Endothelial cell of umbilical vein (primary cell): ENCODE data around the gene C1QBP. TPM values are rescaled to one million over a fixed set of nuclear protein-coding genes. Genes with fewer than 3 reads are reported as not detected.

Experiments used
- BruUV-seq: library from RNA; stranded (reverse); fragments of 400-500 nt; replicated peaks from 2 replicates; lab custom pipeline; 2021; lab: Mats Ljungman, UMichigan
- CTCF ChIA-PET: fragments of 300-600, 350-600 bp; sonication (Branson Sonifier 250); formaldehyde crosslinking; loops from one replicate; lab custom pipeline; 2021; ENCODE audit warnings: antibody characterized with exemption, inconsistent platforms; lab: Charles Lee
- POLR2A ChIA-PET: fragments of 300-600, 350-600 bp; sonication (Branson Sonifier 250); formaldehyde crosslinking; loops from one replicate; lab custom pipeline; 2021; ENCODE audit warnings: antibody characterized with exemption, inconsistent platforms; lab: Charles Lee
- DNase-seq: peaks from one replicate; pipeline ENCODE4 v3.0.0-alpha.2; 2011; ENCODE audit warnings: low read depth, low spot score
- FAIRE-seq: peaks from 2 replicates; lab custom pipeline; 2011; peaks lifted over from hg19 to GRCh38; lab: Jason Lieb, UNC
- H2AFZ ChIP-seq: 2 replicates; pipeline ENCODE4 v1.6.0; 2012; ENCODE audit warnings: low read depth, low read length, control low read depth, inconsistent platforms
- H3K27ac ChIP-seq: 2 replicates; pipeline ENCODE4 v1.5.1; 2011; ENCODE audit warnings: low read depth, mild to moderate bottlenecking, control low read depth, low read length, moderate library complexity; ENCODE audit not compliant: insufficient read depth
- H3K27me3 ChIP-seq, 2 experiments: 2 replicates each; pipeline versions ENCODE4 v1.6.0 to v1.6.1; 2011; ENCODE audit warnings: low read length in 2 of 2, mixed read lengths in 1 of 2; ENCODE audit not compliant: control insufficient read depth in 2 of 2, insufficient read depth in 2 of 2
- H3K36me3 ChIP-seq, 2 experiments: 2 replicates in 1 of 2; 3 replicates in 1 of 2; pipeline ENCODE4 v1.5.1; 2011; ENCODE audit warnings: low read length in 2 of 2, mild to moderate bottlenecking in 1 of 2, moderate library complexity in 1 of 2; ENCODE audit not compliant: control insufficient read depth in 2 of 2, insufficient read depth in 2 of 2; ENCODE audit errors: extremely low read depth in 1 of 2
- H3K4me1 ChIP-seq: 3 replicates; pipeline ENCODE4 v1.5.1; 2011; ENCODE audit warnings: mild to moderate bottlenecking, low read length; ENCODE audit not compliant: control insufficient read depth, insufficient read depth; ENCODE audit errors: extremely low read depth
- H3K4me2 ChIP-seq: 2 replicates; pipeline ENCODE4 v1.6.1; 2011; ENCODE audit warnings: low read length, control low read depth, mixed read lengths; ENCODE audit not compliant: insufficient read depth
- H3K4me3 ChIP-seq, 3 experiments: fragments of 200-600 bp in 1 of 3; sonication (generic), shearing (Covaris generic) in 1 of 3; replicated peaks in 1 of 3; 2 replicates each; pipeline ENCODE4 v1.5.1; 2011 to 2016; ENCODE audit warnings: control low read depth in 3 of 3, low read length in 3 of 3, mild to moderate bottlenecking in 2 of 3, inconsistent platforms in 1 of 3, low read depth in 1 of 3, moderate library complexity in 1 of 3; ENCODE audit not compliant: insufficient read depth in 1 of 3
- H3K79me2 ChIP-seq: 2 replicates; pipeline ENCODE4 v1.6.0; 2012; ENCODE audit warnings: low read length, inconsistent platforms; ENCODE audit not compliant: control insufficient read depth, insufficient read depth
- H3K9ac ChIP-seq: replicated peaks from 2 replicates; pipeline ENCODE3; 2011; ENCODE audit warnings: low read length, control low read depth; ENCODE audit not compliant: insufficient read depth; ENCODE audit errors: extremely low read depth
- H3K9me1 ChIP-seq: replicated peaks from 3 replicates; pipeline ENCODE4 v1.6.0; 2011; ENCODE audit warnings: mild to moderate bottlenecking, low read length; ENCODE audit not compliant: control insufficient read depth, insufficient read depth; ENCODE audit errors: extremely low read depth
- H3K9me3 ChIP-seq: replicated peaks from 2 replicates; pipeline ENCODE4 v1.5.1; 2012; ENCODE audit warnings: low read length, inconsistent platforms; ENCODE audit not compliant: control insufficient read depth, insufficient read depth
- H4K20me1 ChIP-seq: replicated peaks from 2 replicates; pipeline ENCODE3; 2011; ENCODE audit warnings: mild to moderate bottlenecking, low read length; ENCODE audit not compliant: control insufficient read depth, insufficient read depth; ENCODE audit errors: extremely low read depth
- FOS ChIP-seq: IDR thresholded peaks from 2 replicates; pipeline ENCODE4 v1.6.1; 2011; ENCODE audit warnings: mild to moderate bottlenecking, low read length, moderate library complexity, borderline replicate concordance; ENCODE audit not compliant: insufficient read depth
- GATA2 ChIP-seq: IDR thresholded peaks from 2 replicates; pipeline ENCODE4 v1.7.0; 2011; ENCODE audit warnings: low read depth, mild to moderate bottlenecking, moderate library complexity, mixed read lengths, low read length; ENCODE audit not compliant: insufficient read length, insufficient read depth
- JUN ChIP-seq: IDR thresholded peaks from 2 replicates; pipeline ENCODE4 v1.6.1; 2011; ENCODE audit warnings: borderline replicate concordance, low read depth; ENCODE audit not compliant: insufficient read length, insufficient read depth
- MAX ChIP-seq: IDR thresholded peaks from 2 replicates; pipeline ENCODE4 v1.6.1; 2011; ENCODE audit not compliant: insufficient read depth, insufficient read length
- MYC ChIP-seq: IDR thresholded peaks from one replicate; pipeline ENCODE4 v1.6.1; 2011; ENCODE audit warnings: mild to moderate bottlenecking, low read depth, low read length
- POLR2A ChIP-seq: IDR thresholded peaks from 2 replicates; pipeline ENCODE4 v1.6.1; 2012; ENCODE audit warnings: low read depth, mild to moderate bottlenecking, control low read depth, low read length
- POLR2AphosphoS5 ChIP-seq: IDR thresholded peaks from 2 replicates; pipeline ENCODE4 v1.6.1; 2012; ENCODE audit warnings: low read depth, mild to moderate bottlenecking, control low read depth, low read length, moderate library complexity; ENCODE audit not compliant: insufficient read depth
- dilution Hi-C: fragments of 300-500 bp; cut with MboI; formaldehyde crosslinking; loops from one replicate; pipeline ENCODE4 v1.15.0; 2019; ENCODE audit warnings: low sequenced_read_pairs; ENCODE audit not compliant: extremely low pct_ligation_motif_present
- intact Hi-C: fragments of 100-400 bp; cut with micrococcal nuclease; formaldehyde crosslinking; loops from one replicate; pipeline ENCODE4 v1.10.0; 2022
- polyA plus RNA-seq, 4 experiments: library from polyadenylated mRNA; depleted of rRNA in 3 of 4; stranded (reverse) in 3 of 4; unstranded in 1 of 4; fragments of >200 nt; gene quantifications; 2 replicates each; pipeline versions ENCODE4 v1.2.1 to v1.2.3, GENCODE V29; 2011 to 2012; ENCODE audit warnings: missing spikeins in 1 of 4
- total RNA-seq: library from RNA; stranded (reverse); gene quantifications from 2 replicates; pipeline ENCODE4 v1.2.3, GENCODE V29; 2021

C1QBP gene
- total and polyA plus RNA-seq, 2 donors (not counting 3 experiments of a cell fraction or from before 2014, with no cell fraction given), result 144 to 218 TPM

- H3K27me3 ChIP-seq, result no peaks in the 10 kb centered on the region
- no peak overlapping the region for H3K4me3 ChIP-seq
- no peak overlapping the region for H3K27ac ChIP-seq
- H3K9ac ChIP-seq, result no peak overlapping the region
- H3K9me1 ChIP-seq, result no peaks in the 10 kb centered on the region
- FAIRE-seq, result no peak
- no peak overlapping the region for H3K4me2 ChIP-seq
- peaks cover 13% of the 10 kb centered on the region for H3K4me1 ChIP-seq
- POLR2A ChIA-PET, result no interaction called here
- no peak overlapping the region for H2AFZ ChIP-seq
- H3K36me3 ChIP-seq, result peaks cover 22% of the 10 kb centered on the region in 2 experiments
- BruUV-seq, result no TSS peak
- TF ChIP-seq JUN, result no peak
- TF ChIP-seq MYC, result no peak
- no peak for TF ChIP-seq GATA2
- peak; percentile 18 for TF ChIP-seq FOS
- TF ChIP-seq MAX, result no peak
- peaks cover 37% of the 10 kb centered on the region for H3K79me2 ChIP-seq
- CTCF ChIA-PET, result interaction anchor here (0.8 to 3.7 kb wide), 2 partner anchors 11 to 17 kb away, joined by 3 to 22 read pairs; partner anchors contain the start of gene C1QBP
- no peak for DNase-seq
- no peaks in the 10 kb centered on the region for H4K20me1 ChIP-seq
- intact Hi-C loops (no loop called here), dilution Hi-C loops (no loop called here)
- H3K9me3 ChIP-seq, result no peaks in the 10 kb centered on the region
Measured at GRCh38 chr17:5422505-5422904, 16.4 kb downstream of the C1QBP start.

- H3K79me2 ChIP-seq, result peaks cover 53% of the 10 kb centered on the region
- peaks cover 13% of the 10 kb centered on the region for H3K4me1 ChIP-seq
- peak within 1 kb of the TSS; percentile 79 for H3K27ac ChIP-seq
- no peaks in the 10 kb centered on the region for H4K20me1 ChIP-seq
- H3K4me2 ChIP-seq, result peak within 1 kb of the TSS; percentile 95
- H3K9ac ChIP-seq, result peak within 1 kb of the TSS; percentile 91
- H3K9me1 ChIP-seq, result no peaks in the 10 kb centered on the region
- POLR2A ChIA-PET, result interaction anchor here (0.6 to 1.3 kb wide), 3 partner anchors 19 to 66 kb away, joined by 4 to 9 read pairs (median 4); partner anchors contain the start of genes C1QBP, DERL2 and MIS12
- intact Hi-C loops (loop anchor here (1.0 to 5.0 kb wide), 4 partner anchors 19 to 173 kb away; partner anchors contain the start of genes C1QBP, DERL2, MIS12 and RABEP1), dilution Hi-C loops (no loop called here)
- DNase-seq (no peak), FAIRE-seq (no peak)
- no peaks in the 10 kb centered on the region for H3K9me3 ChIP-seq
- H3K27me3 ChIP-seq, result no peaks in the 10 kb centered on the region
- CTCF ChIA-PET, result interaction anchor here (1.3 kb wide), 1 partner anchor 19 kb away, joined by 27 read pairs; the partner anchor contains the start of gene C1QBP
- peak within 1 kb of the TSS; percentile 75 to 94 (median 89) for H3K4me3 ChIP-seq
- H3K36me3 ChIP-seq, result peaks cover 12 to 13% of the 10 kb centered on the region in 2 experiments
- TF ChIP-seq POLR2AphosphoS5 (peak; percentile 65), JUN (no peak), GATA2 (no peak), POLR2A (peak; percentile 89), FOS (no peak), MAX (peak; percentile 36), MYC (peak; percentile 96)
- H2AFZ ChIP-seq, result peak within 1 kb of the TSS; percentile 88
- TSS peak; percentile 57 for BruUV-seq
Measured at GRCh38 chr17:5419959-5420653, 18.8 kb downstream of the C1QBP start, which contains the start of gene RPAIN. Gene RPAIN (plus strand): TSS chr17:5420182. CDS start chr17:5420211, 29 bp downstream.
